ENCODE results near the gene ZNF331.
"Not testable (repeated sequence)": the region's sequence is repeated elsewhere in the genome, so short reads cannot be mapped to it uniquely, and the experiment has no call there.

Gene ZNF331

DNA sequence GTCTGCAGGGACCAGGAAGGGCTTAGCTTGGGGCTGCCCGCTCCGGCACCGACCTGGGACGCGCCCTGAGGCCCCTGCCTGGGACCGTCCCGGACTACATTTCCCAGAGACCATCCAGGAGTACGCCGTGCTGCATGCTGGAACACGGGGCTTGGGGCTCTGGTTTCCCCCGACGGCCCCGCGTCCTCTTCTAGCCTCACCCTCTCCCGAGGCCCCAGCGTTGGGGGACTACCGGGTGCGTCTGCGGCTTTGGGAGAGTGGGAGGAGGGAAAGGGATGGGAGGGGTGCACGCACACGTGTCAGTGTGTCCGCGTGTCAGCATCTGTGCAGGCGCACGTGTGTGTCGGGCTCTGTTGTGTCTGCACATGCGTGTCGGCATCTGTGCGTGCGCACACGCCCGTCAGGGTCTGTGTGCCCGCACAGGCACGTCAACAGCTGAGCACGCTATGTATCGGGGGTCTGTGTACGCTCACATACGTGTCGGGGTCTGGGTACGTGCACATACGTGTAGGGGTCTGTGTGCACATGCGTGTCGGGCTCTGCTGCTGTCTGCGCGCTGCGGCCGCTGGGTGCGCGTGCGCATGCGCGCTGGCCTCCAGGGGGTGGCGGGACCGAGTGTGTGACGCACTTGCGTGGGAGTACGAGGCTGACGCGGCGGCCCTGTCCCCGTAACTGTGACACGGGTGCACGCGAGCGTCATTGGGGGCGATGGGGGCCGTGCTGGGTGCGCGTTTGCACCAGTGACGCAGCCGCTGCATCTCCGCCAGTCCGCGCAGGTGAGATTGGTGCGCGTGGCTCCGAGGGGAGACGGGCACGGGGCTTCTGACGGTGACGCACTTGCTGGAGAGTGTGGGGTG is at the start of gene ZNF331:
Gene ZNF331 (plus strand): TSS at position 625 of the 857 bp plus-strand sequence. CDS start 31,232 bp downstream, outside the sequence.
- peak; percentile 66 to 79 (median 74) for DNase-seq (ENCODE audit: low read depth in 4 of 4, low spot score in 1 of 4)

DNA sequence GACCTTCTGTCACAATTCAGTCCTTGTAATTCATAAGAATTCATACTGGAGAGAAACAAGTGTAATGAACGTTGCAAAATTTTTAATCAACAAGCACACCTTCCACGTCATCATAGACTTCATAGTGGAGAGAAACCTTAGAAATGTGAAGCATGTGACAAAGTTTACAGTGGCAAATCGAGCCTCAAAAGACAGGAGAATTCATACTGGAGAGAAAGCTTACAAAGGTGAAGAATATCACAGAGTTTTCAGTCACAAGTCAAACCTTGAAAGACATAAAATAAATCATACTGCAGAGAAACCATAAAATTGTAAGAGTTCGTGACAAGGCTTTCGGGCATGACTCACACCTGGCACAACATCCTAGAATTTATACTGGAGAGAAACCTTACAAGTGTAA is 45.8 kb upstream of the ZNF331 start:
- DNase-seq (ENCODE audit: low read depth in 4 of 4, low spot score in 1 of 4), result no peak

DNA sequence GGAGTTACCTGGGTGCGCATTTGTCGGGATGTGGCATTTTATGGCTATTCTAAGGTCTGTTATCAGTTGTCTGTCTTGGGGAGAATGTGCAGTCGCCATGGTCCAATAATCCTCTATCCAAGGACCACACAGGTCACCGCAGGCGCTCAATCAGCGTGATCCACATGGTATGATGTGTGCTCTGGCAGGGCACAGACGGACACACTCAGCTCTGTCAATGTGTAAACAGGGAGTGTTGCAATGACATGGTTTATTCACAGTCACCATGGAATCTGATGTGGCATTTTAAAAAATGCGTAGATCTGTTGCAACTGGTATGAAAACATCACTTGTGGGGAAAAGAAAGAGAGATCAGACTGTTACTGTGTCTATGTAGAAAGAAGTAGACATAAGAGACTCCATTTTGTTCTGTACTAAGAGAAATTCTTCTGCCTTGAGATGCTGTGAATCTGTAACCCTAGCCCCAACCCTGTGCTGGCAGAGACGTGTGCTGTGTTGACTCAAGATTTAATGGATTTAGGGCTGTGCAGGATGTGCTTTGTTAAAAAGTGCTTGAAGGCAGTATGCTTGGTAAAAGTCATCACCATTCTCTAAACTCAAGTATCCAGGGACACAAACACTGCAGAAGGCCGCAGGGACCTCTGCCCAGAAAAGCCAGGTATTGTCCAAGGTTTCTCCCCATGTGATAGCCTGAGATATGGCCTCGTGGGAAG is 40.5 kb upstream of the ZNF331 start:
- not testable (repeated sequence) for DNase-seq (ENCODE audit: low read depth in 4 of 4, low spot score in 1 of 4)

DNA sequence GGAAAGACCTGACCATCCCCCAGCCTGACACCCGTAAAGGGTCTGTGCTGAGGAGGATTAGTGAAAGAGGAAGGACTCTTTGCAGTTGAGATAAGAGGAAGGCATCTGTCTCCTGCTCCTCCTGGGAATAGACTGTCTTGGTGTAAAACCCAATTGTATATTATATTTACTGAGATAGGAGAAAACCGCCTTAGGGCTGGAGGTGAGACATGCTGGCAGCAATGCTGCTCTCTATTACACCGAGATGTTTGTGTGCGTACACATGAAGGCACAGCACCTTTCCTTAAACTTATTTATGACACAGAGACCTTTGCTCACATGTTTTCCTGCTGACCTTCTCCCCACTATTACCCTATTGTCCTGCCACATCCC is 39.9 kb upstream of the ZNF331 start:
- not testable (repeated sequence) for DNase-seq (ENCODE audit: low read depth in 4 of 4, low spot score in 1 of 4)

DNA sequence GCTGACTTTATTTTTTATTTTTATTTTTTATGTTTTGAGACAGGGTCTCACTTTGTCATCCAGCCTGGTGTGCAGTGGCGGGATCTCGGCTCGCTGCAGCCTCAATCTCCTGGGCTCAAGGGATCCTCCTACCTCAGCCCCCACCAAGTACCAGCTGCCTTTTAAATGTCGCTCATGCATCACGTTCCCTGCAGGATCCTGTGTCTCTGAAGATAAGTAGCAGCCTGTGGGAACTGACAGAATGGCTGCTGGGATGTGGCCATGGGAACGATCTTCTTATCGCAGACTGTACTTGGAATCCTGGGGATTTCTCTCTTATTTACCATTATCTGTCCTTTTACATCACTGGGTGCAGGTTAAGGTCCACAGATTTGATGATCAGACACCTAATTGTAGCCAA is 34.8 kb upstream of the ZNF331 start:
- DNase-seq (ENCODE audit: low read depth in 4 of 4, low spot score in 1 of 4), result not testable (repeated sequence)

DNA sequence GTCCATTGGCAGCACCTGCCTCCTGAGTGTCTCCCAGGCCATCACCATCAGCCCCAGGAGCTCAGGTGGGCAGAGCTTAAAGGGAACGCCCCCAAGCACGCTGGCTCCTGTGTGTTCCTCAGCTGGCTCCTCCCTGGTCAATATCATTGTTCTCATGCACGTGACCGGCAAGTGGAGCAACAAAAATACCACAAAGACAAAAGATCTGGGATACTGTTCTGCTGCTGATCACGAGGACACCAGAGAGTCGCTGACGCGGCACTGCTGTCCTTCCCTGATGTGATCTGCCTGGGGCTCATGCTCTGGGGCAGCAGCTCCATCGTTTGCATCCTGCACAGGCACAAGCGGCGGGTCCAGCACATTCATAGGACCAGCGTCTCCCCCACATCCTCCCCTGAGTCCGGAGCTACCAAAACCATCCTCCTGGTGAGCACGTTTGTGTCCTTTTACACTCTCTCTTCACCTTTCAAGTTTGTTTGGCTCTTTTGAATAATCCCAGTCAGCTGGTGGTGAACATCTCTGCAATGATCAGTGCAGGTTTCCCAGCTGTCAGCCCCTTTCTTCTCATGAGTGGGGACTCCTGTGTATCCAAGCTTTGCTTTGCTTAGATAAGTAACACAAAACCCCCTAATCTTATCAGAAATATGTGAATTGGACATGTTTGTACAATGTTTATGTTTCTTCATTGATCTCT is 34.1 kb upstream of the ZNF331 start:
- DNase-seq (ENCODE audit: low read depth in 4 of 4, low spot score in 1 of 4), result not testable (repeated sequence)

DNA sequence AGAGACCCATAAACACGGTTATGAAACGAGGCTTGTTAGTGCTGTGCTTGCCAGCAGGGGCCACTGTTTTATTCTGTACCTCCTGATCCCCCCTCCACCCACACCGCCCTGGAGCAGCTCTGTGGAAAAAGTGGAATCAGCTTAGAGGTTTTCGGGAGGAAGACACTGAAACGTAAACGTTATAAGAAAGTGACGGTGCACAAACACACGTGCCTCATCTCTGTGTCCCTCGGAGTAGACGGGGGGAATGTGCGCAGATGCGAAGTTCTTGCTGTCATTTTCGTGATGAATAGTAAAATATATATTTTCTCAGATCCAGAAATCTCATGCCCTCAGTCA is 33.6 kb upstream of the ZNF331 start:
- not testable (repeated sequence) for DNase-seq (ENCODE audit: low read depth in 4 of 4, low spot score in 1 of 4)

DNA sequence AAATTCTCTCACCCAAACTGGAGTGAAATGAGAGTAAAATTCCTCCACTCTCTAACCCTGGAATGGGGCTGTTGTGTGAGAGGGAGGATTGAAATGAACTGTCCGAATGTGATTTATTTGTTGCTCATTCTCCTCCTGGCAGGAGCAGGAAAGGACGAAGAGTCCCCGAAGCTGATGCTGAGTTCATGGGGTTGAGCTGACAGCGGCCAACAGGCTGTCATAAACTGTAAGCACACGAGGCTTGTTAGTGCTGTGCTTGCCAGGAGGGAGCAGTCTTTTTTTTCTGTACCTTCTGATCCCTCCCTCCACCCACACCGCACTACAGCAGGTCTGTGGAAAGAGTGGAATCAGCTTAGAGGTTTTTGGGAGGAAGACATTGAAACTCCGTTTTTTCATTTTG is 33.1 kb upstream of the ZNF331 start:
- DNase-seq (ENCODE audit: low read depth in 4 of 4, low spot score in 1 of 4), result no peak

DNA sequence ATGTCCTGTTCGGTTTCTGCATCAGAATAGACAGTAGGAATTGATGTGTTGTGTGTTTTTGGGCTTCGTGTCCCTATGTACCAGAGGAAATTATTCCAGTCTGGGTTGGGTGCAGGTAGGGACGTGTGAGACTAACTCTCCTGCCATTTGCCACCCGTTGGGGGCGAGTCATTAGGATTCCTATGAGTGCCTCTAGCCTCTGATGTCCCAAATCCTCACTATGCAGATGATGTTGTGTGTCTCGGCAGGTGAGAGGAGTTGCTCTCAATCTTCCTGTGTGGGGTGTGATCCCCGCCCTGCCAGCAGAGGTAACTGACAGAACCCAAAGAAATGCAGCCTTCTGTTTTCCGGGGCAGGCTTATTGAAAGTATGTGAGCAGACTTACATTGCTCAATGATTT is 31.2 kb upstream of the ZNF331 start:
- DNase-seq (ENCODE audit: low read depth in 4 of 4, low spot score in 1 of 4), result no peak

DNA sequence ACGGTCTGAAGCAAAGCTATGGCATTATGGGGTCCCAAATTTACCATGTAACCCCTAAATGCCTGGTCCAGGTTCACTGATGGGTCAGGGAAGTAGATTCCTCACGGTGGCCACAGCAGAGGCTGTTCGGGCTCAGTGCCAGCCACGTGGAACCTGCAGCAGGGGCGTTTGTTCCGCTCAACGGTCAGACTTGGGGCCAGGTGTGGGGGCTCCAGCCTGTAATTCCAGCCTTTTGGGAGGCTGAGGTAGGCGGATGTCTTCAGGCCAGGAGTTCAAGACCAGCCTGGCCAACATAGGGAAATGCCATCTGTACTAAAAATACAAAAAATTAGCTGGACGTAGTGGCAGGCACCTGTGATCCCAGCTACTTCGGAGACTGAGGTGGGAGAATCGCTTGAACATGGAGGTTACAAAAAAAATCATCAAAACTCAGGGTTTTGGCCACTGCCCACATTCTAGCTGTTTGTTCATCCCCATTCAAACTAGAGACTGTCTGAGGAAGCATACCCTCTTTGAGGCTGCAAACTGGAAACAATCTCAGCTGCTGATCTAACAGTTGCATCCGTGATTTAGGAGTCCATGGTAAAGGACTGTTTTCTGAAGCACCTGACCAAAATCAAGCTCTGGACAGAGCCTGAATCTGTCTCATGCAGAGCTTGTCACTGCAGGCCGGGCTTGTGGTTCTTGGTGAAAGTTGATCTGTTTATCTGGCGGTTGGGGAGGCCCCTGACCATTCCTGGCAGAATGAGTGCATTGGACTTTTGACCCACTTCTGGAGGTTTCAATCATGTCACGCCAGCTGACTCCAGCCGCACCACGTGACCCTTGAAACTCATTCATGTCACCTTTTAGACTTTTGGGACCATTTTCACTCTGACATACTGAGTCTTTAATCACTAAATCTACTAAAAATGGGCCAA is 30.2 kb upstream of the ZNF331 start:
- no peak for DNase-seq (ENCODE audit: low read depth in 4 of 4, low spot score in 1 of 4)

DNA sequence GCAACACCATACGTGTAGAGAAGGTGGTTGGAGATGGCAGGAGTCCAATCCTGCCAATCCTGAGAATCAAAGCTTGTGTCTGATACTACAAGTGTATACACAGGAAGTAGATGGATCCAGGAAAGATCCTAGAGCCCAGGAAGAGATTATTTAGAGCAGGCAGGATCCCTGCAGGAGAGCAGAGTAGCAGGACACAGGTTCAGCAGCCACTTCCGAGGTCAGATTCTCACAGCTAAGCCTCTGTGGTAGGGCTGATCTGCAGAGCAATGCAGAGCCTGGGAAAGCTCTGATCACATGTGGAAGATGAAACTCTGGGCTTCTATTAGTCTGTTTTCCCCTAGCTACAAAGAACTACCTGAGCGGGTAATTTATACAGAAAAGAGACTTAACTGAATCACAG is 28.5 kb upstream of the ZNF331 start:
- DNase-seq (ENCODE audit: low read depth in 4 of 4, low spot score in 1 of 4), result no peak

DNA sequence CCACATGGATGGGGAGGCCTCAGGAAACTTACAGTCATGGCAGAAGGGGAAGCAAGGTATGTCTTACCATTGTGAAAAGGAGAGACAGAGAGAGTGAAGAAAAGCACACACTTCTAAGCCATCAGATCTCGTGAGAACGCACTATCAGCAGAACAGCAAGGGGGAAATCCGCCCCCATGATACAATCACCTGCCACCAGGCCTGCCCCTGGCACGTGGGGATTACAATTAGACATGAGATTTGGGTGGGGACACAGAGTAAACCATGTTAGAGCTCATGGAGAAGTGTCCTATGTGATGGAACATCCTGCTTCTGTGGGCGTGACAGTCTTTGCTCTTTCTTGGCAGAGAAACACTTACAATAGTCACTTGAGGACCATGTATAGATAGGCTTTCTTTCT is 28.1 kb upstream of the ZNF331 start:
- DNase-seq (ENCODE audit: low read depth in 4 of 4, low spot score in 1 of 4), result no peak

DNA sequence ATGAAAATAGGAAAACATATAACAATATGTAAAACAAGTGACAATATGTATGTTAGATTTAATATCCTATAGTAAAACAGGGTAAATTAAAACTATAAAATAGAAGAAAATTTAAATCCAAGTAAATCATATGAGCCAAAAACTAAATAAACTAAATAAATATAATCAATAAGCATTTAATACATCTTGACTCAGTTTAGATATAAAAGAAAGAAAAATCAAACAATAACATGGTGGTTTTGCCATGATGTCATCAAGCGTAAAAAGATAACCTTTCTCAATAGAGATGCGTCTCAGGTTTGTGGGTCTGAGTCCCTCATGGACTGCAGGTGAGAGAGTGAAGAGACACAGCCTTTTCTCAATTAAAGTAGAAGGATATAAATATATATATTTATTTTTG is 26.6 kb upstream of the ZNF331 start:
- no peak for DNase-seq (ENCODE audit: low read depth in 4 of 4, low spot score in 1 of 4)

DNA sequence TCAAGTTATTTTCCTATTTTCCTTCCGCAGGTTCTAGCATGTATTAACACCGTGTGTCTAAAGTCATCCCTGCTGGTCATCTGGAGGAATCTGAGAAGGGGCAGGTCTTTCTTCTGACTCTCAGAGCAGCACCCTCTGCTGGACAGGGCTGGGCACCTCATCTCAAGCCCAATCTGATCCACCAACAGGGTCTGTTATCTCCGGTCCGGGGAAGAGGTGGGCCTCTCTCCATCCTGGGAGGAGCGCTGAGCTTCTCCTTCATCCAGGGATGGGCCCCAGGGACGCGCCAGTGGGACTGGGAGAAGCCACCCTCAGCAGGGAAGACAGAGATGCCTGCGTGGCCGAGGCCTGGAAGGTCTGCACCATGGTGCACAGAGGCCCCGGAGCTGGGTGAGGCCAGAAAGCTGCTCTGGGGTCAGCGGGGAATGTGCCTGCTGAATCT is 26.0 kb upstream of the ZNF331 start:
- peak in 2 of 4 experiments; percentile 25 for DNase-seq (ENCODE audit: low read depth in 4 of 4, low spot score in 1 of 4)

DNA sequence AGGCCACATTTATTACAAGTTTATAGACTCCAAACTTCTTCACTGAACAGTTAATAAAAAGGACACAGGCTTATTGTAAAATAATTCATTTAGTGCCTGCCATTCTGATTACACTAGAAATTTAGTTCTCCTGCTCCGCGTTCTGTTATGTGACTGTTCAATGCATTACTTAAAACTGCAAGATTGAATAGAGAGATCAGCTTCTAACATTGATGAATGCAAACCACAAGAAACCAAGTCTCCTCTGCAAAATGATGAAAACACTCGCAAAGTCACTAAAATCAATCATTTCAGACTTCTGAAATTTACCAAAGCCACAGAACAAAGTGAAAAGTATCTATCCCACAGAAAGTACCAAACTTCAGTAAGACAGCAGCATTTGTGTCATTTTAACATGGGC is 22.9 kb upstream of the ZNF331 start:
- not testable (repeated sequence) for DNase-seq (ENCODE audit: low read depth in 4 of 4, low spot score in 1 of 4)

DNA sequence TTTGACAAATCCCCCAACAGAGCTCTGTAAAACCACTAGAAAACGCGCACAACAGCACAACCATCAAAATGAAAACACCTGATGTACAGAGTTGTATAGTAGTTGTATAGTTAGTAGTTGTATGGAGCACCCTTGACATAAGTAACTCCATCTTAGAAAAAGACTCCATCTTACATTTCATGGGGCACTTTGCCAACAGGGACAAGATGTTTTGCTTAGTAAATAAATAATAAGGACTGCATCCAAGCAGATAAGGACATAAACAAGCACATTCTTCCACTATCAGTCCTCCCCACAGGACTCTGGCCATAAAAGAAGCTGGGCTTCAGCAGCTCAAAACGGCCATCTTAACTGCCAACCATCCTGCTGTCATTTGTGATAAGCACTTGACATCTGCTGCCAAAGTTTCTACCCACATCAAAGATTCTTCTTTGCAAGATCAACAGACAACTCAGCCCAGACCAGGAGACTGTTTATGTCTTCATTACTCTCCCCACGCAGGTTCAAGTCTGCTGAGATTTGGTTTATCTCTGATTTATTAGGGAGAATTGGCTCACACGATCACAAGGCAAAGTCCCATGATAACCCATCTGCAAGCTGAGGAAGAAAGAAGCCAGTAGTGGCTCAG is 20.7 kb upstream of the ZNF331 start:
- no peak for DNase-seq (ENCODE audit: low read depth in 4 of 4, low spot score in 1 of 4)

DNA sequence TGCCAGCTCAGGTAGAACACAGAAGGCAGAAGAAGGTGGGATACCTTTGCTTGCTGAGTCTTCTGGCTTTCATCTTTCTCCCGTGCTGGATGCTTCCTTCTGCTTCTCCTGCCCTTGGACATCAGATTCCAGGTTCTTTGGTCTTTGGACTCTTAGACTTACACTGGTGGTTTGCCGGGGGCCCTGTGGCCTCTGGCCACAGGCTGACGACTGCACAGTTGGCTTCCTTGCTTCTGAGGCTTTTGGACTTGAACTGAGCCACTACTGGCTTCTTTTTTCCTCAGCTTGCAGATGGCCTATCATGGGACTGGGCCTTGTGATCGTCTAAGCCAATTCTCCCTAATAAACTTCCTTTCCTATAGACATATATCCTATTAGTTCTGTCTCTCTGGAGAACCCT is 19.8 kb upstream of the ZNF331 start:
- DNase-seq (ENCODE audit: low read depth in 4 of 4, low spot score in 1 of 4), result no peak

DNA sequence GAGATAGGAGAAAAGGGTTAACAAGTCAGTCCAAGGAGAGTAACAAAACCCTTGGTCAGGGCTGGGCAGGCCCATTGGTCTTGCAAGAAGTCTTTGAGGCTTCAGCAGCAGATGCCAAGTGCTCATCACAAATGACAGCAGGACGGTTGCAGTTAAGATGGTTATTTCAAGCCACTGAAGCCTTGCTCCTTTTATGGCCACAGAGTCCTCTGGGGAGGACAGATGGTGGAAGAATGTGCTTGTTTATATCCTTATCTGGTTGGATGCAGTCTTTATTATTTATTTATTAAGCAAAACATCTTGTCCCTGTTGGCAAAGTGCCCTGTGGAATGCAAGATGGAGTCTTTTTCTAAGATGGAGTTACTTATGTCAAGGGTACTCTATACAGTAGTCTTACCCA is 19.2 kb upstream of the ZNF331 start:
- no peak for DNase-seq (ENCODE audit: low read depth in 4 of 4, low spot score in 1 of 4)

DNA sequence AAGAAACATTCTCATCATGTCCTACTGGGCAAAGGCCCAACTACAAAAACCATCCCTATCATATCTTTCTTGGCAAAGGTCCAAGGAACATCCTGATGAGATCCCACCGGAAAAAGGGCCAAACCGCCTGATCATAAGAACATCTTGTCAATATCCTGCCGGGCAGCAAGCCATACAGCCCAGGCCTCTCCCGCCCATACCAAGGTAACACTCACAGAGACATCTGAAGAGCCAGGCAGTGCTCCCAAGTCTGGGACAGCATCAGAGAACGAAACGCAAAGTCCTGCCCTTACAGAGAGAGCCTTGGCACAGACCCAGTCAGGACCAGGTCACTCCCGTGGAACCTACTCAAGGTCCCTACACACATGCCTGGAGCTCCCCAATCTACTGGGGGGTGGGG is 18.5 kb upstream of the ZNF331 start:
- no peak for DNase-seq (ENCODE audit: low read depth in 4 of 4, low spot score in 1 of 4)

DNA sequence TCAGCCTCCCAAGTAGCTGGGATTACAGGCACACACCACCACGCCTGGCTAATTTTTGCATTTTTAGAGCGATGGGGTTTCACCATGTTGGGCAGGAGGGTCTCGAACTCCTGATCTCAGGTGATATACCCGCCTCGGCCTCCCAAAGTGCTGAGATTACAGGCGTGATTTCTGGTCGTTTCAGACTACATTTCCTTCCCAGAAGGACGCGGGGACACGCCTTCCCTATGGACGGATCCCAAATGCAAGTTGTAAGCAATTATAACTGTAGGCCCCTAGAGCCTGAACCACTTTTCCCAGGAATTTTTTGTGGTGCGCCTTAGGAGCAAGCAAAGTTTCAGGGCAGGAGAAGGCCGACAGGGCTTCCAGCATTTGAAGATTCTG is 17.8 kb upstream of the ZNF331 start:
- no peak for DNase-seq (ENCODE audit: low read depth in 4 of 4, low spot score in 1 of 4)

Data from stimulated activated CD4-positive, alpha-beta T cell treated with anti-CD3 and anti-CD28 coated beads, Interleukin-1b, Interleukin-23, amount 100 ng/mL, for 24 hours (primary cell).